ENCODE results near the gene DNAJB5.
"Not testable (repeated sequence)": the region's sequence is repeated elsewhere in the genome, so short reads cannot be mapped to it uniquely, and the experiment has no call there.

DNAJB5 gene

DNA sequence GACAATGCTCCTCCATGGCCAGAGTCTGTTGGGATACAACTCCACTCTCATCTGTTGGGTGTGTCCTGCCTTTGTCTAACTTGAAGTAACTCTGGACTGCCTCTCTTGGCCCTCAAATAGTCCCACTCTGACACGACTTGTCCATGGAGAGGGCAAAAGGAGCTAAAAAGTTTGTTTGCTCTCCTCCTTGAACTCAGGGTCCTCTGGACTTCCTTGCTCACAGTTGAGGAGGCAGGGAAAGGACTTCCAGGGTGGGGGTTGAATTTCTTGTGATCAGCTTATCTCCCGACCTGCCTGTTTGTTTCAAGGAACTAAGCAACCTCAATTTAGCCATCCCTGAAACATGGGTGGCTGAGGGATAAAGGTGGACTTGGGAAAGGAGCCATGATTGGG is 11.7 kb downstream of the DNAJB5 start:
- DNase-seq = no peak

GRCh38 chr9:35001803-35002502 is 12.4 kb downstream of the DNAJB5 start:
- DNase-seq = peak; percentile 46

DNA sequence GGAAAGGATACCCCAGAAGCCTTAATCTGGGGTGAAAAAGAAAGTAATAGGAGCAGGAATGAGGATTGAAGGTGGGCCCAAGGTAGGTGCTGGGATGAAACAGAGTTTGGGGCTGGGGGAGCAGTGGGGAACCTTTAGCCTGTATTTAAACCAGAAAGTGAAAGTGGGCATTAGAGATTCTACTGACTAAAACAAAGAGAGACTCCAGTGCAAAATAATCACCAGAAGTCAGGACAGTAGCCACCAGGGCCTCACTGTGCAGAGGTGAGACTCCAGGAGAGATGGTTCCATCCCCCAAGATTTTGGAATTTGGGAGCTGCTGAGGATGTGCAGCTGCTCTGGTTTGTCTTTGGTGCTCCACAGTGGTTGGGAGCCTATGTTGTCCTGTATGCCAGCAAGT is 13.1 kb downstream of the DNAJB5 start:
- DNase-seq = no peak

GRCh38 chr9:35004299-35004698 is 14.8 kb downstream of the DNAJB5 start:
- not testable (repeated sequence) for DNase-seq

DNA sequence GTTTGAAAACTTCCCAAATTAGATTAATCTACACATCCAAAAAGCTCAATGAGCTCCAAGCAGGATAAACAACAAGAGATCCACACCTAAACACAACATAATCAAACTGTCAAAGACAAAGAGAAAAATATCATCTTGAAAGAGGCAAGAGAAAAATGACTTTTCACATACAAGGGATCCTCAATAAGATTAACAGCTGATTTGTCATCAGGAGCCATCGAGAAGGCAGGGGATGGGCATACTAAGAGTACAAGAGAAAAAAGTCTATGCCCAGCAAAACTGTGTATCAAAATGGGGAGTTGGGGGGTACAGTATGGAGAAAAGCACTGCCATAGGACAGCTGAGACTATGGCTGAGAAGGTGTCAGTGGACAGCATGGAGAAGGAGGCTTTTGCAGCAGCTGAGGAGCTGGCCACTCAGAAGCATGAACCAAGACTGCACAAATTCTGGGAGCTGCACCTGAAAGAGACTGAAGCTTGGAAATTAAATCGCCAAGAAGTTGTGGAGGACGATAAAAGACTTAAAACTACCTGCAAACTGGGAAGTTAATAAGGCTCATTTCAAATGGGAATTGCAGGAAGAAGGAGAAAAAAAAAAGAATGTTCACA is 20.9 kb downstream of the DNAJB5 start:
- DNase-seq = no peak

GRCh38 chr9:35014517-35014916 is 25.0 kb downstream of the DNAJB5 start:
- DNase-seq = no peak

GRCh38 chr9:35023443-35023842 is 33.9 kb downstream of the DNAJB5 start:
- DNase-seq = not testable (repeated sequence)

DNA sequence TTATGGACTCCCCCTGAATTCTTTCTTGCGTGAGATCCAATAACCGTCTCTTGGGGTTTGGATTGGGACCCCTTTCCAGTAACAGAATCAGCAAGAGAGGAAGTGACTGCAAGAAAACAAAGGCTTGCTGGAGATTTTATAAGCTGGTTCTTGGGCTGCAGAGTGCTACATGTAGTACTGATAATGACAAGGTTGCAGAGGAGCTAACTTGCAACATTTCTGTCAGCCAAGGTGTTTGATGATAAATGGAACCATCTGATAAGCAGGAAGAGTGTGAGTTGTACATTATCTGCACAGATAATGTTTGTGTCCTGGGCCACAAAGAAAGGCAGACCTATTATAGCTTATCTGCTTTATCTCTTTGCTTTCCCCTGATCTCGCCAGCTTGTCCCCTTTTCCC is 37.1 kb downstream of the DNAJB5 start:
- DNase-seq = no peak

- no peak for DNase-seq
Observed at GRCh38 chr9:35027374-35027773, 37.8 kb downstream of the DNAJB5 start.

- DNase-seq = no peak
Observed at GRCh38 chr9:35027860-35028259, 38.3 kb downstream of the DNAJB5 start.

DNA sequence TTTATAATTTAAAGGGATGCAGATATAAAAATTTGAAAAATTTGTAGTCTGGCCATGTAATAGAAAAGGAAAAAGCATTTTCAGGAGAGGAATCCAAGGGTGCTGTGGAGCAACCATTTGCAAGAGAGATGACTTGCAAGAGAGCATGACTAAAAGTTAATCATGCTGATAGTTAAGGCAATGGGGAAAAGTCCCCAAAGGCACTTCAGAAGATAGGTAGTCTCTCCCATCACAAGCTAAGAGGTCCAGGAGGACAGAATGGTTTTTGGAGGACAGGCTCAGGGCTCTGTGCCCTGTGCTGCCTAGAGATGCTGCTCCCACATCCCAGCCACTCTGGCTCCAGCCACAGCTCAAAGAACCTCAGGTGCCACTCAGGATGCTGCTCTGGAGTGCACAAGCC is 38.8 kb downstream of the DNAJB5 start:
- no peak for DNase-seq

GRCh38 chr9:35029241-35029640 is 39.7 kb downstream of the DNAJB5 start:
- no peak for DNase-seq

GRCh38 chr9:35029852-35030251 is 40.3 kb downstream of the DNAJB5 start:
- DNase-seq = no peak

DNA sequence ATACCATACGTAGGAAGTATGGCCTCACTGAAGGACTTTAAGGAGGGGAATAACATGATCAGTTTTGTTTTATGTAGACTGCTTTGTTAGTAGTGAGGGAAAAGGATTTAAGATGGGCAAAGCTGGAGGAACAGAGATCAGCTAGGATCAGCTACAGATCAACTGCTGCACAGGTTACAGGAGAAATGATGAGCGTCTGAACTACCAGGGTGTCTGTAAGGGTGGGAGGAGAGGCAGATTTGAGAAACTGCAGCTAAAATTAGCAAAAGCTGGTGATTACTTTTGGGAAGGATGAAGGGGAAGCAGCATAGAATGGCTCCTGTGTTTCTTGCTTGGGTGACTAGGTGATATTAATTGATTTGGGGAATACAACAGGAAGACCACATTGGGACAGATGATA is 43.6 kb downstream of the DNAJB5 start:
- no peak for DNase-seq

DNA sequence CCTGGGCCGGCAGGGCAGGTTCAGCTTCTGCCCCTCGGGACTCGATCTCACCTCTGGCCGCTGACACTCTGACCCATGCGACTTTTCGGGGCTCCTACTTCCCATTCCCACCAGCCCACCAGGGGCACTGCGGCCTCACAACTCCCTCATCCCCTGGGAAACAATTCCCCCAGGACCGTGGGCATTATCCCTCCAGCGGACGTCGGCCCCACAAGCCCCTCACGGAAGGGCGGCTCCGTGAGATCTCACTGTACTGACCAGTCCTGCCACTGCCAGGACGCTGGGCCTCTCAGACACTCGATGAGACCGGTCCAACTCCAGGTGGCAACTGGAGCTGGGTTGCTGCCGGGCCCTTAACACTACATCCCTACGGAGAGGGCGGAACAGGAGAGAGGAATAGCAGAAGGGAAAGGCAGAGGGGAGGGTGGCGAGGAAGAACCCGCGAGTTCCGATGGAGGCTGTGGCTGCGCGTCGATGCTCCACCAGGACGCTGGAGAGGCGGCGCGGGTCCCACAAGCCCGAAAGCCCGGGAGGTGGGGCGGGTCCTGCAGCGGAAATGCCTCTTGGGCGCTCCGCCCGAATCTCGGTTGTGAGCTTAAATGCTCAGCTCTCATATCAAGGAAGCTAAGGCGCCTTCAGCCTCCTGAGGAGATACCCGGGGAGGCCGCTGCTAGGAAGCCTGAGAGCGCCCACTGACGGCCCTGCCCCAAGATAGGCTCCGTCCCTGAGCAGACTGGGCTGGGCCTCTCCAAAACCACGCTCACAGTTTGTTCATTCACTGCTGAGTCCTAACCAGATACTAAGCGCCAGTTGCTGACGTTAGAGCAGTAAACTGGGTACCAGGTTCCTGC is 46.5 kb downstream of the DNAJB5 start:
- DNase-seq = peak; percentile 91

DNA sequence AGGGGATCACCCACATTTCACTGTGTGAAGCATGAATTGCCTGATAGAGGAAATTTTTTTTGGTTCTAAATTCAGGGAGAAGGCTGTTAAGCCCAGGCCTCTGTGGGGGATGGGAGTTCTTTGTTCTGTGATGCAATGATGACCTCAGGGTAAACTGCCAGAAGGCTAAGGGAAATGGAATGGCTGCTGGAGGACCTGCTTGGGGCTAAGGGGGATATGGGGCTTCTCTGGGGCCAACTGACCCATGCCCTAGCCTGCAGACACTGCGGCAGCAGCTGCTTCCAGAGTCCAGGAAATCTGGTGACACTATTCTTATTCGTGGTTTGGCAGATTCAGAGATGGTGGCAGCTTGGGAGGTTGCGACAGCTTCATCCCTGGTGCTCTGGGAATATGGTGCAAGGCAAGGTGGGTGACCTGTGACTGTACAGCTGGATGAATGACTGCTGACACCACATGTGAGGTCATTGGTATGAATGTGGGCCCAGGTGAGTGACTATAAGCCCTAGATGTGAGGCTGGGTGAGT is 52.6 kb downstream of the DNAJB5 start:
- DNase-seq = peak; percentile 70

DNA sequence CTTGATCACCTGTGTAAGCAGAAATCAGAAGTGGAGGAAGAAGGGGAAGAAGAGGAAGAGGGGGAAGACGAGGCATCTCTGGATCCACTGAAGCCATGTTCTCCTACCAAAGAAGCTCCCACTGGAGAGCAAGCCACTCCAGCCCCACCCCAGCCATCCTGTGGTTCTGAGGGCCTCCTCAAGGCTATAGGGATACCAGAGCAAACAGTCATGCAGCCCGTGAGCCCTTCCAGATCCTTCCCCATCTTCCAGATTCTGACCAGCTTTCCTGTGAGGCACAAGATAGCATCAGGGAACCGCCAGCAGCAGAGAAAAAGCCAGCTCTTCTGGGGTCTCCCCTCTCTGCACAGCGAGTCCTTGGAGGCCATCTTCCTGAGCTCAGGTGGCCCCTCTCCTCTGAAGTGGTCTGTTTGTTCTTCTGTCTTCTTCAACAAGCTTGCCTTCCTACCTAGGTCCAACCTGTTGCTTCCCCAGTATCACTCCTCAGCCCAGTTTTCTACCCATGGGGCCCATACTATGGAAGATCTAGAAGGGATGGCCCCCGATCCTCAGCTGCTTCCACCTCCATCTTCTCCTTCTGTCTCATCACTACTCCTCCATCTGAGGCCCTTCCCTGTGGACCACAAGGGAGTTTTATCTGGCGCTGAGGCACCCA is 53.5 kb downstream of the DNAJB5 start:
- DNase-seq = no peak

GRCh38 chr9:35044071-35044470 is 54.5 kb downstream of the DNAJB5 start:
- DNase-seq = peak; percentile 43
